Activated T-helper 2 cell treated with anti-CD3 and anti-CD28 coated beads, Interferon-gamma antibody, Interleukin-2, Interleukin-4, amounts not matched to agents 10 μg/mL and 5 μg/mL and 100 μg/mL, durations not matched to agents 14 hours and 24 hours and 36 hours (primary cell): ENCODE data around the gene CTNNBL1. TPM values are rescaled to one million over a fixed set of nuclear protein-coding genes. Genes with fewer than 3 reads are reported as not detected.

Source experiments
- DNase-seq: peaks from one replicate; pipeline ENCODE4 v3.0.0; 2021; ENCODE audit warnings: low spot score
- H3K27ac Mint-ChIP-seq: one replicate; pipeline ENCODE4 v1.8.0; 2021; ENCODE audit warnings: mixed read lengths
- H3K27me3 Mint-ChIP-seq: one replicate; pipeline ENCODE4 v1.8.0; 2021; ENCODE audit warnings: low read depth, mixed read lengths
- H3K36me3 Mint-ChIP-seq: one replicate; pipeline ENCODE4 v1.8.0; 2021; ENCODE audit warnings: low read depth, mixed read lengths
- H3K4me1 Mint-ChIP-seq: one replicate; pipeline ENCODE4 v1.8.0; 2021; ENCODE audit warnings: low read depth, mixed read lengths
- H3K4me3 Mint-ChIP-seq: one replicate; pipeline ENCODE4 v1.8.0; 2021; ENCODE audit warnings: low read depth, mild to moderate bottlenecking, moderate library complexity, mixed read lengths
- H3K9me3 Mint-ChIP-seq: one replicate; pipeline ENCODE4 v1.8.0; 2021; ENCODE audit warnings: mixed read lengths
- intact Hi-C: fragments of 100-400 bp; cut with micrococcal nuclease; formaldehyde crosslinking; loops from one replicate; pipeline ENCODE4 v1.15.1; 2023
- total RNA-seq: library from RNA; stranded (reverse); gene quantifications from 2 replicates; pipeline ENCODE4 v1.2.3, GENCODE V29; 2022

CTNNBL1 gene
- total RNA-seq, 1 donor from 2014 or later = 108 TPM

GRCh38 chr20:37896932-37897548 is 203.2 kb downstream of the CTNNBL1 start:
- H3K36me3 Mint-ChIP-seq = no peaks in the 10 kb centered on the region
- H3K4me1 Mint-ChIP-seq = peaks cover 2% of the 10 kb centered on the region
- no peaks in the 10 kb centered on the region for H3K9me3 Mint-ChIP-seq
- H3K4me3 Mint-ChIP-seq = no peak overlapping the region
- no peak for DNase-seq
- H3K27me3 Mint-ChIP-seq = peaks cover 16% of the 10 kb centered on the region
- H3K27ac Mint-ChIP-seq = no peak overlapping the region
- intact Hi-C loops = no loop called here

GRCh38 chr20:37898233-37899104 is 204.6 kb downstream of the CTNNBL1 start:
- no peak overlapping the region for H3K27ac Mint-ChIP-seq
- no peaks in the 10 kb centered on the region for H3K36me3 Mint-ChIP-seq
- peaks cover 5% of the 10 kb centered on the region for H3K4me1 Mint-ChIP-seq
- DNase-seq = no peak
- intact Hi-C loops = no loop called here
- no peaks in the 10 kb centered on the region for H3K9me3 Mint-ChIP-seq
- H3K27me3 Mint-ChIP-seq = peaks cover 19% of the 10 kb centered on the region
- no peak overlapping the region for H3K4me3 Mint-ChIP-seq

- Mint-ChIP-seq H3K27ac (no peak overlapping the region), H3K4me1 (peaks cover 10% of the 10 kb centered on the region), H3K4me3 (no peak overlapping the region), H3K36me3 (no peaks in the 10 kb centered on the region), H3K9me3 (no peaks in the 10 kb centered on the region), H3K27me3 (peaks cover 27% of the 10 kb centered on the region)
- intact Hi-C loops = loop anchor here (2.0 to 10.0 kb wide), 3 partner anchors 15 to 335 kb away; no protein-coding TSS in a partner anchor
- DNase-seq = no peak
Observed at GRCh38 chr20:37899105-37900045, 205.5 kb downstream of the CTNNBL1 start.

GRCh38 chr20:37901240-37901639 is 207.4 kb downstream of the CTNNBL1 start:
- peaks cover 40% of the 10 kb centered on the region for H3K27me3 Mint-ChIP-seq
- peaks cover 10% of the 10 kb centered on the region for H3K4me1 Mint-ChIP-seq
- H3K9me3 Mint-ChIP-seq = no peaks in the 10 kb centered on the region
- H3K27ac Mint-ChIP-seq = no peak overlapping the region
- intact Hi-C loops = loop anchor here (2.0 to 10.0 kb wide), 3 partner anchors 14 to 336 kb away; no protein-coding TSS in a partner anchor
- no peaks in the 10 kb centered on the region for H3K36me3 Mint-ChIP-seq
- H3K4me3 Mint-ChIP-seq = no peak overlapping the region
- DNase-seq = no peak

- H3K27ac Mint-ChIP-seq = no peak overlapping the region
- intact Hi-C loops = loop anchor here (2.0 to 10.0 kb wide), 3 partner anchors 13 to 337 kb away; no protein-coding TSS in a partner anchor
- H3K9me3 Mint-ChIP-seq = no peaks in the 10 kb centered on the region
- peaks cover 45% of the 10 kb centered on the region for H3K27me3 Mint-ChIP-seq
- DNase-seq = no peak
- H3K36me3 Mint-ChIP-seq = no peaks in the 10 kb centered on the region
- H3K4me3 Mint-ChIP-seq = no peak overlapping the region
- H3K4me1 Mint-ChIP-seq = peaks cover 10% of the 10 kb centered on the region
Observed at GRCh38 chr20:37901654-37902503, 208.0 kb downstream of the CTNNBL1 start.

GRCh38 chr20:37902504-37903313 is 208.9 kb downstream of the CTNNBL1 start, which contains the start of gene VSTM2L:
TSS of gene VSTM2L (plus strand) at chr20:37903127. CDS start at chr20:37903351, 224 bp downstream.
- H3K4me1 Mint-ChIP-seq = peaks cover 10% of the 10 kb centered on the region
- peak within 1 kb of the TSS; percentile 70 for H3K4me3 Mint-ChIP-seq
- H3K27ac Mint-ChIP-seq = no peak within 1 kb of the TSS
- no peaks in the 10 kb centered on the region for H3K36me3 Mint-ChIP-seq
- no peaks in the 10 kb centered on the region for H3K9me3 Mint-ChIP-seq
- DNase-seq = no peak
- H3K27me3 Mint-ChIP-seq = peaks cover 47% of the 10 kb centered on the region
- intact Hi-C loops = loop anchor here (5.0 to 10.0 kb wide), 2 partner anchors 90 to 338 kb away; no protein-coding TSS in a partner anchor

- peaks cover 53% of the 10 kb centered on the region for H3K27me3 Mint-ChIP-seq
- peak overlapping the region; percentile 70 for H3K4me3 Mint-ChIP-seq
- H3K36me3 Mint-ChIP-seq = no peaks in the 10 kb centered on the region
- intact Hi-C loops = loop anchor here (5.0 to 10.0 kb wide), 2 partner anchors 89 to 339 kb away; no protein-coding TSS in a partner anchor
- H3K27ac Mint-ChIP-seq = no peak overlapping the region
- no peak for DNase-seq
- H3K9me3 Mint-ChIP-seq = no peaks in the 10 kb centered on the region
- H3K4me1 Mint-ChIP-seq = peaks cover 7% of the 10 kb centered on the region
Observed at GRCh38 chr20:37903317-37904007, 209.6 kb downstream of the CTNNBL1 start.

- H3K27me3 Mint-ChIP-seq = peaks cover 60% of the 10 kb centered on the region
Observed at GRCh38 chr20:37904008-37904642, 210.3 kb downstream of the CTNNBL1 start.

GRCh38 chr20:37904845-37905373 is 211.1 kb downstream of the CTNNBL1 start:
- Mint-ChIP-seq H3K9me3 (no peaks in the 10 kb centered on the region), H3K4me3 (no peak overlapping the region), H3K27me3 (peaks cover 60% of the 10 kb centered on the region), H3K36me3 (no peaks in the 10 kb centered on the region), H3K27ac (no peak overlapping the region), H3K4me1 (peaks cover 7% of the 10 kb centered on the region)
- intact Hi-C loops = loop anchor here (5.0 to 10.0 kb wide), 2 partner anchors 87 to 340 kb away; no protein-coding TSS in a partner anchor
- DNase-seq = no peak

More at GRCh38 chr20:37904008-37904642, 210.3 kb downstream of the CTNNBL1 start:
- Mint-ChIP-seq H3K4me1 (peaks cover 7% of the 10 kb centered on the region), H3K36me3 (no peaks in the 10 kb centered on the region), H3K4me3 (peak overlapping the region; percentile 70), H3K9me3 (no peaks in the 10 kb centered on the region), H3K27ac (no peak overlapping the region)
- DNase-seq = no peak
- intact Hi-C loops = loop anchor here (5.0 to 10.0 kb wide), 2 partner anchors 88 to 339 kb away; no protein-coding TSS in a partner anchor
